Measurements from ENCODE around the gene AFF3. TPM values are rescaled to one million over a fixed set of nuclear protein-coding genes. Genes with fewer than 3 reads are reported as not detected.

AFF3 gene
- total and polyA plus RNA-seq, 2 of the 13 experiments (the other 11 are each of a cell fraction or from before 2014, with no cell fraction given): not detected

GRCh38 chr2:99748344-99748743, 394.0 kb downstream of the AFF3 start (continued):
- no peak for TF ChIP-seq ZNF543 (CRISPR knock-in tag; IDR thresholded peaks at IDR 0.05)

- Histone ChIP-seq H3K4me2 (ENCODE audit: low read depth, low read length) (no peak overlapping the region), H3K27me3 (ENCODE audit: control insufficient read depth in 1 of 2, insufficient read depth in 2 of 2, low read length in 2 of 2) (no peaks in the 10 kb centered on the region), H3K4me1 (ENCODE audit: insufficient read depth, low read length) (no peaks in the 10 kb centered on the region), H3K4me3 (replicated peaks in 1 of 3; ENCODE audit: insufficient read depth in 1 of 3, low read depth in 2 of 3, low read length in 3 of 3) (no peak overlapping the region), H3K27ac (ENCODE audit: extremely low read length, insufficient read depth, low read length) (no peak overlapping the region), H4K20me1 (ENCODE audit: insufficient read depth, low read length) (no peaks in the 10 kb centered on the region), H3K79me2 (ENCODE audit: insufficient read depth, low read length) (no peaks in the 10 kb centered on the region), H3K36me3 (replicated peaks in 1 of 2; ENCODE audit: control insufficient read depth in 1 of 2, insufficient read depth in 2 of 2, low read length in 2 of 2) (no peaks in the 10 kb centered on the region), H3K9me3 (ENCODE audit: low read length) (no peaks in the 10 kb centered on the region), H3K9ac (ENCODE audit: insufficient read depth, low read depth, low read length) (no peak overlapping the region), H2AFZ (ENCODE audit: low read length) (no peak overlapping the region)
- FAIRE-seq (no peak), DNase-seq (ENCODE audit: low spot score) (no peak), ATAC-seq (no peak)
- TF ChIP-seq, protein P1, sequence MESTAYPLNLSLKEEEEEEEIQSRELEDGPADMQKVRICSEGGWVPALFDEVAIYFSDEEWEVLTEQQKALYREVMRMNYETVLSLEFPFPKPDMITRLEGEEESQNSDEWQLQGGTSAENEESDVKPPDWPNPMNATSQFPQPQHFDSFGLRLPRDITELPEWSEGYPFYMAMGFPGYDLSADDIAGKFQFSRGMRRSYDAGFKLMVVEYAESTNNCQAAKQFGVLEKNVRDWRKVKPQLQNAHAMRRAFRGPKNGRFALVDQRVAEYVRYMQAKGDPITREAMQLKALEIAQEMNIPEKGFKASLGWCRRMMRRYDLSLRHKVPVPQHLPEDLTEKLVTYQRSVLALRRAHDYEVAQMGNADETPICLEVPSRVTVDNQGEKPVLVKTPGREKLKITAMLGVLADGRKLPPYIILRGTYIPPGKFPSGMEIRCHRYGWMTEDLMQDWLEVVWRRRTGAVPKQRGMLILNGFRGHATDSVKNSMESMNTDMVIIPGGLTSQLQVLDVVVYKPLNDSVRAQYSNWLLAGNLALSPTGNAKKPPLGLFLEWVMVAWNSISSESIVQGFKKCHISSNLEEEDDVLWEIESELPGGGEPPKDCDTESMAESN (CRISPR knock-in tag; conservative IDR thresholded peaks at IDR 0.05): no peak
- no peak for TF ChIP-seq ZNF274 (CRISPR knock-in tag; IDR thresholded peaks at IDR 0.05)
- TF ChIP-seq DPF2 (CRISPR knock-in tag; IDR thresholded peaks at IDR 0.05; ENCODE audit: borderline replicate concordance, low read depth): no peak
- TF ChIP-seq ZNF235 (CRISPR knock-in tag; IDR thresholded peaks at IDR 0.05; ENCODE audit: borderline replicate concordance): no peak
- no peak for TF ChIP-seq ZNF33A (CRISPR knock-in tag; IDR thresholded peaks at IDR 0.05; ENCODE audit: borderline replicate concordance)
- TF ChIP-seq, protein P2, sequence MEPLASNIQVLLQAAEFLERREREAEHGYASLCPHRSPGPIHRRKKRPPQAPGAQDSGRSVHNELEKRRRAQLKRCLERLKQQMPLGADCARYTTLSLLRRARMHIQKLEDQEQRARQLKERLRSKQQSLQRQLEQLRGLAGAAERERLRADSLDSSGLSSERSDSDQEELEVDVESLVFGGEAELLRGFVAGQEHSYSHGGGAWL (CRISPR knock-in tag; IDR thresholded peaks at IDR 0.05): no peak
- ChIA-PET CTCF (ENCODE audit: low intra/inter-chr PET ratio, low total read pairs) (no interaction called here), POLR2A (no interaction called here)
- in situ Hi-C loops (cut with HindIII; ENCODE audit: extremely low pct_ligation_motif_present, low pct_unique_long_range_greater_than_20kb): no loop called here
- intact Hi-C loops (cut with micrococcal nuclease; ENCODE audit: unreplicated experiment): no loop called here
- BruUV-seq (replicated peaks): no TSS peak
- WGBS (ENCODE audit: low lambda C conversion rate): 32% methylated on average over 3 of the region's 3 CpGs
Observed at GRCh38 chr2:99747842-99748241, 394.5 kb downstream of the AFF3 start.

Data from HepG2 (cell line).